SU-DHL-6 (cell line): ENCODE measurements around the gene SRRT.
"Not testable (repeated sequence)": the region's sequence is repeated elsewhere in the genome, so short reads cannot be mapped to it uniquely, and the experiment has no call there.

Source experiments
- H2AFZ ChIP-seq: fragments of 200-600 bp; sonication (generic); 2 replicates; pipeline ENCODE4 v1.6.1; 2014; ENCODE audit warnings: low read depth, mild to moderate bottlenecking, moderate library complexity, mixed read lengths, antibody characterized with exemption, low read length; ENCODE audit not compliant: severe bottlenecking
- H3F3A ChIP-seq: fragments of 200-600 bp; shearing (Covaris generic); 2 replicates; pipeline ENCODE4 v1.6.0; 2016; ENCODE audit warnings: antibody characterized with exemption, mild to moderate bottlenecking; ENCODE audit not compliant: insufficient read depth
- H3K27ac ChIP-seq: fragments of 200-600 bp; sonication (generic); 2 replicates; pipeline ENCODE4 v1.5.1; 2016; ENCODE audit warnings: low read depth, mild to moderate bottlenecking, low read length, moderate library complexity, mixed read lengths
- H3K27me3 ChIP-seq: fragments of 200-600 bp; sonication (generic), shearing (Covaris generic); 2 replicates; pipeline ENCODE4 v1.6.0; 2014; ENCODE audit warnings: mild to moderate bottlenecking, low read length
- H3K36me3 ChIP-seq: fragments of 200-600 bp; sonication (generic); 2 replicates; pipeline ENCODE4 v1.6.1; 2014; ENCODE audit warnings: mild to moderate bottlenecking, low read length, mixed read lengths
- H3K4me2 ChIP-seq: fragments of 300-600, 200-600 bp; shearing (Covaris generic), sonication (generic); 2 replicates; pipeline ENCODE4 v1.6.0; 2014; ENCODE audit warnings: low read length, low read depth, mild to moderate bottlenecking; ENCODE audit not compliant: poor library complexity, severe bottlenecking
- H3K4me3 ChIP-seq: fragments of 200-600 bp; sonication (generic); 2 replicates; pipeline ENCODE4 v1.5.1; 2014; ENCODE audit warnings: antibody characterized with exemption, low read length, mild to moderate bottlenecking, mixed read lengths; ENCODE audit not compliant: insufficient read depth, poor library complexity, severe bottlenecking
- H3K79me2 ChIP-seq: fragments of 200-600 bp; sonication (generic); 2 replicates; pipeline ENCODE4 v1.6.1; 2014; ENCODE audit warnings: mild to moderate bottlenecking, low read length, moderate library complexity; ENCODE audit not compliant: insufficient read depth
- H3K9ac ChIP-seq: fragments of 200-600 bp; sonication (generic); 2 replicates; pipeline ENCODE4 v1.7.0; 2014; ENCODE audit warnings: mild to moderate bottlenecking, low read length
- H3K9me2 ChIP-seq: fragments of 200-600 bp; sonication (generic); replicated peaks from 2 replicates; pipeline ENCODE4 v1.6.1; 2014; ENCODE audit warnings: low read length; ENCODE audit not compliant: insufficient read depth
- H3K9me3 ChIP-seq: fragments of 200-600 bp; sonication (generic); 2 replicates; pipeline ENCODE4 v1.6.1; 2014; ENCODE audit warnings: low read length, mixed read lengths; ENCODE audit not compliant: insufficient read depth
- H4K20me1 ChIP-seq: fragments of 200-600 bp; sonication (generic); 2 replicates; pipeline ENCODE4 v1.6.1; 2014; ENCODE audit warnings: low read depth, mild to moderate bottlenecking, antibody characterized with exemption, low read length, moderate library complexity, mixed read lengths
- CTCF ChIP-seq: fragments of 200-600 bp; sonication (generic); IDR thresholded peaks from one replicate; pipeline ENCODE4 v1.5.1; 2017; ENCODE audit warnings: antibody characterized with exemption, mild to moderate bottlenecking, low read length, moderate library complexity; ENCODE audit not compliant: insufficient read depth, poor library complexity, severe bottlenecking
- EZH2phosphoT487 ChIP-seq: fragments of 200-600 bp; sonication (generic), shearing (Covaris generic); conservative IDR thresholded peaks from 2 replicates; pipeline ENCODE4 v1.6.1; 2018; ENCODE audit warnings: mild to moderate bottlenecking, antibody characterized with exemption, low read length, moderate library complexity, mixed read lengths

The SRRT gene

GRCh38 chr7:100901921-100902332, 27.0 kb downstream of the SRRT start:
- H4K20me1 ChIP-seq, result no peaks in the 10 kb centered on the region
- H3K9me2 ChIP-seq, result no peaks in the 10 kb centered on the region
- TF ChIP-seq CTCF (no peak), EZH2phosphoT487 (no peak)
- H3F3A ChIP-seq, result no peaks in the 10 kb centered on the region
- no peak overlapping the region for H3K9ac ChIP-seq
- H3K36me3 ChIP-seq, result no peaks in the 10 kb centered on the region
- no peaks in the 10 kb centered on the region for H3K9me3 ChIP-seq
- H3K27ac ChIP-seq, result no peak overlapping the region
- H3K4me3 ChIP-seq, result no peak overlapping the region
- H2AFZ ChIP-seq, result no peak overlapping the region
- no peak overlapping the region for H3K4me2 ChIP-seq
- no peaks in the 10 kb centered on the region for H3K27me3 ChIP-seq
- H3K79me2 ChIP-seq, result no peaks in the 10 kb centered on the region

GRCh38 chr7:100902638-100903037, 27.7 kb downstream of the SRRT start:
- H3K4me3 ChIP-seq, result no peak overlapping the region
- no peaks in the 10 kb centered on the region for H3K9me2 ChIP-seq
- H3K36me3 ChIP-seq, result no peaks in the 10 kb centered on the region
- H3K27ac ChIP-seq, result no peak overlapping the region
- no peak overlapping the region for H3K9ac ChIP-seq
- no peaks in the 10 kb centered on the region for H4K20me1 ChIP-seq
- TF ChIP-seq EZH2phosphoT487 (no peak), CTCF (no peak)
- no peaks in the 10 kb centered on the region for H3K79me2 ChIP-seq
- no peak overlapping the region for H3K4me2 ChIP-seq
- H2AFZ ChIP-seq, result no peak overlapping the region
- no peaks in the 10 kb centered on the region for H3K9me3 ChIP-seq
- no peaks in the 10 kb centered on the region for H3K27me3 ChIP-seq
- no peaks in the 10 kb centered on the region for H3F3A ChIP-seq

GRCh38 chr7:100908512-100908911, 33.6 kb downstream of the SRRT start:
- Histone ChIP-seq H3K27ac (no peak overlapping the region), H3F3A (no peaks in the 10 kb centered on the region), H3K36me3 (no peaks in the 10 kb centered on the region), H2AFZ (no peak overlapping the region), H3K27me3 (no peaks in the 10 kb centered on the region), H4K20me1 (no peaks in the 10 kb centered on the region), H3K4me3 (no peak overlapping the region), H3K9me2 (no peaks in the 10 kb centered on the region), H3K4me2 (no peak overlapping the region), H3K79me2 (no peaks in the 10 kb centered on the region), H3K9me3 (no peaks in the 10 kb centered on the region), H3K9ac (no peak overlapping the region)
- TF ChIP-seq CTCF (no peak), EZH2phosphoT487 (no peak)

GRCh38 chr7:100910443-100910842, 35.5 kb downstream of the SRRT start:
- H3K36me3 ChIP-seq, H3K9me2 ChIP-seq, H3K9me3 ChIP-seq, H3K27me3 ChIP-seq, H3K9ac ChIP-seq, H2AFZ ChIP-seq, H3F3A ChIP-seq, H3K27ac ChIP-seq, H4K20me1 ChIP-seq, H3K4me2 ChIP-seq, H3K79me2 ChIP-seq, H3K4me3 ChIP-seq: not testable (repeated sequence)
